K562 (cell line): ENCODE data around the gene PXN. TPM values are rescaled to one million over a fixed set of nuclear protein-coding genes. Genes with fewer than 3 reads are reported as not detected.

ENCODE experiments used
- ARNT ChIP-seq, 2 experiments: fragments of 450-650 bp; IDR thresholded peaks; 2 replicates each; pipeline ENCODE4 v1.6.1; 2016; ENCODE audit warnings: mild to moderate bottlenecking in 1 of 2
- ETV5 ChIP-seq: sonication (generic); formaldehyde crosslinking; IDR thresholded peaks from 2 replicates; pipeline ENCODE4 v1.4.0; 2020; ENCODE audit warnings: low read depth, mild to moderate bottlenecking, missing genetic modification reagents
- FOXA3 ChIP-seq, 2 experiments: fragments of 450-650 bp in 1 of 2; sonication (generic) in 1 of 2; formaldehyde crosslinking; IDR thresholded peaks in 1 of 2; conservative IDR thresholded peaks in 1 of 2; 2 replicates each; pipeline versions ENCODE4 v1.4.0 to v1.8.0; 2020 to 2022; ENCODE audit warnings: mild to moderate bottlenecking in 2 of 2, missing genetic modification reagents in 1 of 2
- HLTF ChIP-seq: fragments of 450-650 bp; IDR thresholded peaks from 2 replicates; pipeline ENCODE4 v1.6.1; 2016
- HMG20B ChIP-seq: fragments of 250-450 bp; sonication (Bioruptor Pico); IDR thresholded peaks from 2 replicates; pipeline ENCODE4 v1.5.0; 2021; ENCODE audit warnings: mild to moderate bottlenecking
- NFE2 ChIP-seq: IDR thresholded peaks from 2 replicates; pipeline ENCODE4 v1.6.1; 2014; ENCODE audit warnings: antibody characterized with exemption, low read depth
- STAG1 ChIP-seq: sonication (generic); formaldehyde crosslinking; IDR thresholded peaks from 2 replicates; pipeline ENCODE4 v1.5.0; 2020; ENCODE audit warnings: missing genetic modification reagents, borderline replicate concordance
- XRCC3 ChIP-seq: fragments of 450-650 bp; IDR thresholded peaks from 2 replicates; pipeline ENCODE4 v1.6.1; 2017; ENCODE audit warnings: mild to moderate bottlenecking, moderate library complexity
- polyA plus RNA-seq, 8 experiments: library from polyadenylated mRNA; depleted of rRNA in 4 of 8; stranded (reverse) in 5 of 8; unstranded in 3 of 8; fragments of >200 nt; fragmentation: Nextera tagmentation in 2 of 8; fragmentation: Illumina TruSeq in 1 of 8; extraction: Ambion mirVana in 2 of 8; extraction: Trizol in 1 of 8; gene quantifications; 2 replicates each; pipeline versions ENCODE4 v1.2.1 to v1.2.3, GENCODE V29; 2011 to 2014; ENCODE audit warnings: inconsistent platforms in 1 of 8, missing spikeins in 1 of 8
- total RNA-seq, 7 experiments: library from RNA; depleted of rRNA in 6 of 7; stranded (reverse); fragments of >200 nt in 6 of 7; fragmentation: Illumina TruSeq in 2 of 7; extraction: Trizol in 2 of 7; gene quantifications; 2 replicates each; pipeline versions ENCODE4 v1.2.1 to v1.2.3, GENCODE V29; 2011 to 2021; ENCODE audit warnings: low replicate concordance in 1 of 7
- TF ChIP-seq, protein P1 (sequence below), 3 experiments: fragments of 200-800 bp in 1 of 3; sonication (Bioruptor generic) in 1 of 3; sonication (generic) in 1 of 3; formaldehyde crosslinking in 1 of 3; IDR thresholded peaks; 2 replicates each; pipeline versions ENCODE4 v1.6.1 to v1.8.0; 2016 to 2022; ENCODE audit warnings: mild to moderate bottlenecking in 2 of 3, missing compliant biosample characterization in 2 of 3, missing genetic modification characterization in 2 of 3, missing genetic modification reagents in 1 of 3
- TF ChIP-seq, protein P2 (sequence below): IDR thresholded peaks from 2 replicates; pipeline ENCODE4 v1.6.1; 2011; ENCODE audit warnings: borderline replicate concordance, low read depth, mild to moderate bottlenecking, moderate library complexity, low read length; ENCODE audit not compliant: insufficient read depth, poor library complexity, severe bottlenecking
- TF ChIP-seq, protein P3 (sequence below): fragments of 450-650 bp; IDR thresholded peaks from 2 replicates; pipeline ENCODE4 v1.7.0; 2016; ENCODE audit warnings: borderline replicate concordance
- TF ChIP-seq, protein P4 (sequence below): sonication (generic); formaldehyde crosslinking; IDR thresholded peaks from 2 replicates; pipeline ENCODE4 v1.8.0; 2022; ENCODE audit warnings: mild to moderate bottlenecking, missing genetic modification reagents
- TF ChIP-seq, protein P5 (sequence below): fragments of 450-650 bp; IDR thresholded peaks from 2 replicates; pipeline ENCODE4 v1.6.1; 2017; ENCODE audit warnings: antibody characterized with exemption, mild to moderate bottlenecking

The PXN gene
- total and polyA plus RNA-seq, 9 of the 15 experiments (the other 6 are each of a cell fraction or from before 2014, with no cell fraction given), result 4.0 to 74.1 (median 18.6) TPM

DNA sequence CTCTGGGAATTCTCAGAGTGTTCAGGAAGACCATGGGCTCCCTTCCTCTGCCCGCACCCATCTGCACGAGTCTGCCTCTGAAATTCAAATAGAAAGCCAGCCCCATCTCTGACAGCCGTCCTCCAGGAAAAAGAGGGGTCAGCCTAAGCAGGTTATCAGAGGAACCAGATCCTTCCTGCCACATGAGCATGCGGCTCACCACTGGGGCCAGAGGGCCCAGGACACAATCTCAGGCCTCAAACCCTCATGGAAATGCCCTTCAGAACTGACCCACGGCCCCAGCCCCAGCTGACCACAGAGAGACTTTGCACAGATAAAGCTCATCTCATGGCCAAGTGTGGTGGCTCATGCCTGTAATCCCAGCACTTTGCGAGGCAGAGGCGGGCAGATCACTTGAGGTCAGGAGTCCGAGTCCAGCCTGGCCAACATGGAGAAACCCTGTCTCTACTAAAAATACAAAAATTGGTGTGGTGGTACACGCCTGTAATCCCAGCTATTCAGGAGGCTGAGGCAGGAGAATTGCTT is 23.2 kb downstream of the PXN start (continued):
- peak in 1 of 2 experiments; percentile 62; a peak in 1 of 4 replicates for TF ChIP-seq FOXA3 (CRISPR knock-in tag; conservative IDR thresholded peaks at IDR 0.05 in 1 of 2, IDR thresholded peaks at IDR 0.05 in 1 of 2)
- TF ChIP-seq XRCC3, result no peak
- TF ChIP-seq NFE2, result peak; percentile 43
- TF ChIP-seq HLTF, result peak; percentile 89
- TF ChIP-seq HMG20B (CRISPR knock-in tag), result no peak
- peak; percentile 76 to 92 for TF ChIP-seq ARNT (IDR thresholded peaks at IDR 0.05)
- TF ChIP-seq ETV5, result peak; percentile 97
- TF ChIP-seq STAG1 (CRISPR knock-in tag), result no peak
- TF ChIP-seq, protein P1, sequence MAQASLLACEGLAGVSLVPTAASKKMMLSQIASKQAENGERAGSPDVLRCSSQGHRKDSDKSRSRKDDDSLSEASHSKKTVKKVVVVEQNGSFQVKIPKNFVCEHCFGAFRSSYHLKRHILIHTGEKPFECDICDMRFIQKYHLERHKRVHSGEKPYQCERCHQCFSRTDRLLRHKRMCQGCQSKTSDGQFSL (CRISPR knock-in tag; IDR thresholded peaks at IDR 0.05), result no peak
- TF ChIP-seq, protein P1 (tag; IDR thresholded peaks at IDR 0.05), result no peak
- TF ChIP-seq, protein P2, sequence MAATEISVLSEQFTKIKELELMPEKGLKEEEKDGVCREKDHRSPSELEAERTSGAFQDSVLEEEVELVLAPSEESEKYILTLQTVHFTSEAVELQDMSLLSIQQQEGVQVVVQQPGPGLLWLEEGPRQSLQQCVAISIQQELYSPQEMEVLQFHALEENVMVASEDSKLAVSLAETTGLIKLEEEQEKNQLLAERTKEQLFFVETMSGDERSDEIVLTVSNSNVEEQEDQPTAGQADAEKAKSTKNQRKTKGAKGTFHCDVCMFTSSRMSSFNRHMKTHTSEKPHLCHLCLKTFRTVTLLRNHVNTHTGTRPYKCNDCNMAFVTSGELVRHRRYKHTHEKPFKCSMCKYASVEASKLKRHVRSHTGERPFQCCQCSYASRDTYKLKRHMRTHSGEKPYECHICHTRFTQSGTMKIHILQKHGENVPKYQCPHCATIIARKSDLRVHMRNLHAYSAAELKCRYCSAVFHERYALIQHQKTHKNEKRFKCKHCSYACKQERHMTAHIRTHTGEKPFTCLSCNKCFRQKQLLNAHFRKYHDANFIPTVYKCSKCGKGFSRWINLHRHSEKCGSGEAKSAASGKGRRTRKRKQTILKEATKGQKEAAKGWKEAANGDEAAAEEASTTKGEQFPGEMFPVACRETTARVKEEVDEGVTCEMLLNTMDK, result no peak
- TF ChIP-seq, protein P3, sequence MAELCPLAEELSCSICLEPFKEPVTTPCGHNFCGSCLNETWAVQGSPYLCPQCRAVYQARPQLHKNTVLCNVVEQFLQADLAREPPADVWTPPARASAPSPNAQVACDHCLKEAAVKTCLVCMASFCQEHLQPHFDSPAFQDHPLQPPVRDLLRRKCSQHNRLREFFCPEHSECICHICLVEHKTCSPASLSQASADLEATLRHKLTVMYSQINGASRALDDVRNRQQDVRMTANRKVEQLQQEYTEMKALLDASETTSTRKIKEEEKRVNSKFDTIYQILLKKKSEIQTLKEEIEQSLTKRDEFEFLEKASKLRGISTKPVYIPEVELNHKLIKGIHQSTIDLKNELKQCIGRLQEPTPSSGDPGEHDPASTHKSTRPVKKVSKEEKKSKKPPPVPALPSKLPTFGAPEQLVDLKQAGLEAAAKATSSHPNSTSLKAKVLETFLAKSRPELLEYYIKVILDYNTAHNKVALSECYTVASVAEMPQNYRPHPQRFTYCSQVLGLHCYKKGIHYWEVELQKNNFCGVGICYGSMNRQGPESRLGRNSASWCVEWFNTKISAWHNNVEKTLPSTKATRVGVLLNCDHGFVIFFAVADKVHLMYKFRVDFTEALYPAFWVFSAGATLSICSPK, result no peak
- TF ChIP-seq, protein P4, sequence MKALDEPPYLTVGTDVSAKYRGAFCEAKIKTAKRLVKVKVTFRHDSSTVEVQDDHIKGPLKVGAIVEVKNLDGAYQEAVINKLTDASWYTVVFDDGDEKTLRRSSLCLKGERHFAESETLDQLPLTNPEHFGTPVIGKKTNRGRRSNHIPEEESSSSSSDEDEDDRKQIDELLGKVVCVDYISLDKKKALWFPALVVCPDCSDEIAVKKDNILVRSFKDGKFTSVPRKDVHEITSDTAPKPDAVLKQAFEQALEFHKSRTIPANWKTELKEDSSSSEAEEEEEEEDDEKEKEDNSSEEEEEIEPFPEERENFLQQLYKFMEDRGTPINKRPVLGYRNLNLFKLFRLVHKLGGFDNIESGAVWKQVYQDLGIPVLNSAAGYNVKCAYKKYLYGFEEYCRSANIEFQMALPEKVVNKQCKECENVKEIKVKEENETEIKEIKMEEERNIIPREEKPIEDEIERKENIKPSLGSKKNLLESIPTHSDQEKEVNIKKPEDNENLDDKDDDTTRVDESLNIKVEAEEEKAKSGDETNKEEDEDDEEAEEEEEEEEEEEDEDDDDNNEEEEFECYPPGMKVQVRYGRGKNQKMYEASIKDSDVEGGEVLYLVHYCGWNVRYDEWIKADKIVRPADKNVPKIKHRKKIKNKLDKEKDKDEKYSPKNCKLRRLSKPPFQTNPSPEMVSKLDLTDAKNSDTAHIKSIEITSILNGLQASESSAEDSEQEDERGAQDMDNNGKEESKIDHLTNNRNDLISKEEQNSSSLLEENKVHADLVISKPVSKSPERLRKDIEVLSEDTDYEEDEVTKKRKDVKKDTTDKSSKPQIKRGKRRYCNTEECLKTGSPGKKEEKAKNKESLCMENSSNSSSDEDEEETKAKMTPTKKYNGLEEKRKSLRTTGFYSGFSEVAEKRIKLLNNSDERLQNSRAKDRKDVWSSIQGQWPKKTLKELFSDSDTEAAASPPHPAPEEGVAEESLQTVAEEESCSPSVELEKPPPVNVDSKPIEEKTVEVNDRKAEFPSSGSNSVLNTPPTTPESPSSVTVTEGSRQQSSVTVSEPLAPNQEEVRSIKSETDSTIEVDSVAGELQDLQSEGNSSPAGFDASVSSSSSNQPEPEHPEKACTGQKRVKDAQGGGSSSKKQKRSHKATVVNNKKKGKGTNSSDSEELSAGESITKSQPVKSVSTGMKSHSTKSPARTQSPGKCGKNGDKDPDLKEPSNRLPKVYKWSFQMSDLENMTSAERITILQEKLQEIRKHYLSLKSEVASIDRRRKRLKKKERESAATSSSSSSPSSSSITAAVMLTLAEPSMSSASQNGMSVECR (CRISPR knock-in tag), result peak; percentile 68; the same call in 1 of the 2 replicates
- TF ChIP-seq, protein P5, sequence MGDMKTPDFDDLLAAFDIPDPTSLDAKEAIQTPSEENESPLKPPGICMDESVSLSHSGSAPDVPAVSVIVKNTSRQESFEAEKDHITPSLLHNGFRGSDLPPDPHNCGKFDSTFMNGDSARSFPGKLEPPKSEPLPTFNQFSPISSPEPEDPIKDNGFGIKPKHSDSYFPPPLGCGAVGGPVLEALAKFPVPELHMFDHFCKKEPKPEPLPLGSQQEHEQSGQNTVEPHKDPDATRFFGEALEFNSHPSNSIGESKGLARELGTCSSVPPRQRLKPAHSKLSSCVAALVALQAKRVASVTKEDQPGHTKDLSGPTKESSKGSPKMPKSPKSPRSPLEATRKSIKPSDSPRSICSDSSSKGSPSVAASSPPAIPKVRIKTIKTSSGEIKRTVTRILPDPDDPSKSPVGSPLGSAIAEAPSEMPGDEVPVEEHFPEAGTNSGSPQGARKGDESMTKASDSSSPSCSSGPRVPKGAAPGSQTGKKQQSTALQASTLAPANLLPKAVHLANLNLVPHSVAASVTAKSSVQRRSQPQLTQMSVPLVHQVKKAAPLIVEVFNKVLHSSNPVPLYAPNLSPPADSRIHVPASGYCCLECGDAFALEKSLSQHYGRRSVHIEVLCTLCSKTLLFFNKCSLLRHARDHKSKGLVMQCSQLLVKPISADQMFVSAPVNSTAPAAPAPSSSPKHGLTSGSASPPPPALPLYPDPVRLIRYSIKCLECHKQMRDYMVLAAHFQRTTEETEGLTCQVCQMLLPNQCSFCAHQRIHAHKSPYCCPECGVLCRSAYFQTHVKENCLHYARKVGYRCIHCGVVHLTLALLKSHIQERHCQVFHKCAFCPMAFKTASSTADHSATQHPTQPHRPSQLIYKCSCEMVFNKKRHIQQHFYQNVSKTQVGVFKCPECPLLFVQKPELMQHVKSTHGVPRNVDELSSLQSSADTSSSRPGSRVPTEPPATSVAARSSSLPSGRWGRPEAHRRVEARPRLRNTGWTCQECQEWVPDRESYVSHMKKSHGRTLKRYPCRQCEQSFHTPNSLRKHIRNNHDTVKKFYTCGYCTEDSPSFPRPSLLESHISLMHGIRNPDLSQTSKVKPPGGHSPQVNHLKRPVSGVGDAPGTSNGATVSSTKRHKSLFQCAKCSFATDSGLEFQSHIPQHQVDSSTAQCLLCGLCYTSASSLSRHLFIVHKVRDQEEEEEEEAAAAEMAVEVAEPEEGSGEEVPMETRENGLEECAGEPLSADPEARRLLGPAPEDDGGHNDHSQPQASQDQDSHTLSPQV, result peak; percentile 66; the same call in 1 of the 2 replicates
